GM21360 (cell line): ENCODE measurements around the gene NSG2.
"Not testable (repeated sequence)": the region's sequence is repeated elsewhere in the genome, so short reads cannot be mapped to it uniquely, and the experiment has no call there.

Experiments
- ATAC-seq: cut with Tn5 transposase; IDR thresholded peaks from one replicate; pipeline ENCODE4 v1.9.1; 2021; ENCODE audit warnings: mild to moderate bottlenecking, moderate library complexity; ENCODE audit not compliant: unreplicated experiment

NSG2 gene

GRCh38 chr5:174045470-174046025 is at the start of gene NSG2:
NSG2 (plus strand) TSS chr5:174045706; CDS start chr5:174046756, 1,050 bp downstream.
- peak; percentile 98 for ATAC-seq

GRCh38 chr5:173997331-173997730 is 48.2 kb upstream of the NSG2 start:
- ATAC-seq: no peak

GRCh38 chr5:173998531-173998930 is 47.0 kb upstream of the NSG2 start:
- no peak for ATAC-seq

- ATAC-seq: no peak
Observed at GRCh38 chr5:174000076-174000475, 45.4 kb upstream of the NSG2 start.

- ATAC-seq: no peak
Observed at GRCh38 chr5:174003795-174004194, 41.7 kb upstream of the NSG2 start.

GRCh38 chr5:174008922-174009321 is 36.6 kb upstream of the NSG2 start:
- ATAC-seq: no peak

GRCh38 chr5:174010365-174010764 is 35.1 kb upstream of the NSG2 start:
- no peak for ATAC-seq

GRCh38 chr5:174011441-174011840 is 34.1 kb upstream of the NSG2 start:
- no peak for ATAC-seq

GRCh38 chr5:174020069-174020927 is 25.2 kb upstream of the NSG2 start:
- not testable (repeated sequence) for ATAC-seq

GRCh38 chr5:174020928-174021304 is 24.6 kb upstream of the NSG2 start:
- no peak for ATAC-seq

- no peak for ATAC-seq
Observed at GRCh38 chr5:174022384-174023095, 23.0 kb upstream of the NSG2 start.

GRCh38 chr5:174030286-174030685 is 15.2 kb upstream of the NSG2 start:
- no peak for ATAC-seq

- ATAC-seq: no peak
Observed at GRCh38 chr5:174044466-174045254, 846 bp upstream of the NSG2 start.

- no peak for ATAC-seq
Observed at GRCh38 chr5:174046558-174046957, 1.1 kb downstream of the NSG2 start.

- no peak for ATAC-seq
Observed at GRCh38 chr5:174047472-174048099, 2.1 kb downstream of the NSG2 start.

- no peak for ATAC-seq
Observed at GRCh38 chr5:174052636-174053035, 7.1 kb downstream of the NSG2 start.

- no peak for ATAC-seq
Observed at GRCh38 chr5:174053905-174054304, 8.4 kb downstream of the NSG2 start.

GRCh38 chr5:174056064-174056847 is 10.8 kb downstream of the NSG2 start:
- ATAC-seq: no peak

GRCh38 chr5:174057206-174057605 is 11.7 kb downstream of the NSG2 start:
- no peak for ATAC-seq
